Trophoblast cell (in vitro differentiated cells and primary cell): Measurements from ENCODE around the gene HCN4.

ENCODE experiments used
- DNase-seq, 2 donors: peaks; one replicate each; pipeline ENCODE4 v3.0.0-alpha.2; 2016
- H2AFZ ChIP-seq: 2 replicates; pipeline ENCODE4 v1.6.1; 2013; ENCODE audit warnings: low read length, moderate library complexity, mild to moderate bottlenecking; ENCODE audit not compliant: insufficient read depth, poor library complexity
- H2AK5ac ChIP-seq: 2 replicates; pipeline ENCODE4 v1.6.1; 2013; ENCODE audit warnings: mild to moderate bottlenecking, low read length
- H2BK120ac ChIP-seq: 2 replicates; pipeline ENCODE4 v1.6.1; 2013; ENCODE audit warnings: low read length, mild to moderate bottlenecking, moderate library complexity; ENCODE audit not compliant: insufficient read depth, poor library complexity
- H2BK12ac ChIP-seq: 2 replicates; pipeline ENCODE4 v1.6.1; 2013; ENCODE audit warnings: mild to moderate bottlenecking, low read length, moderate library complexity
- H2BK5ac ChIP-seq: 2 replicates; pipeline ENCODE4 v1.6.1; 2013; ENCODE audit warnings: low read length, low read depth, moderate library complexity, mild to moderate bottlenecking; ENCODE audit not compliant: poor library complexity
- H3K14ac ChIP-seq: 2 replicates; pipeline ENCODE4 v1.6.1; 2013; ENCODE audit warnings: mild to moderate bottlenecking, low read length
- H3K18ac ChIP-seq: 2 replicates; pipeline ENCODE4 v1.6.1; 2013; ENCODE audit warnings: mild to moderate bottlenecking, low read length
- H3K23ac ChIP-seq: 2 replicates; pipeline ENCODE4 v1.6.1; 2013; ENCODE audit warnings: low read length
- H3K27ac ChIP-seq: 2 replicates; pipeline ENCODE4 v1.5.1; 2013; ENCODE audit warnings: low read depth, mild to moderate bottlenecking, inconsistent platforms, low read length, moderate library complexity
- H3K27me3 ChIP-seq: 2 replicates; pipeline ENCODE4 v1.6.1; 2013; ENCODE audit warnings: inconsistent platforms, mild to moderate bottlenecking, low read length, moderate library complexity; ENCODE audit not compliant: insufficient read depth
- H3K36me3 ChIP-seq, 2 experiments: 1 replicate in 1 of 2; 2 replicates in 1 of 2; pipeline ENCODE4 v1.6.1; 2013; ENCODE audit warnings: low read length in 2 of 2, mild to moderate bottlenecking in 2 of 2, moderate library complexity in 1 of 2; ENCODE audit not compliant: insufficient read depth in 2 of 2, control insufficient read depth in 1 of 2
- H3K4ac ChIP-seq: 2 replicates; pipeline ENCODE4 v1.6.1; 2013; ENCODE audit warnings: low read depth, mild to moderate bottlenecking, low read length, moderate library complexity
- H3K4me1 ChIP-seq, 2 experiments: 1 replicate in 1 of 2; 2 replicates in 1 of 2; pipeline ENCODE4 v1.6.1; 2013; ENCODE audit warnings: low read length in 2 of 2, mild to moderate bottlenecking in 2 of 2, moderate library complexity in 1 of 2; ENCODE audit not compliant: insufficient read depth in 2 of 2, control insufficient read depth in 1 of 2
- H3K4me2 ChIP-seq: 2 replicates; pipeline ENCODE4 v1.6.1; 2013; ENCODE audit warnings: inconsistent platforms, mild to moderate bottlenecking, low read length, moderate library complexity
- H3K4me3 ChIP-seq: 2 replicates; pipeline ENCODE4 v1.5.1; 2013; ENCODE audit warnings: mild to moderate bottlenecking, low read depth, low read length, inconsistent platforms
- H3K79me1 ChIP-seq: one replicate; pipeline ENCODE4 v1.6.1; 2013; ENCODE audit warnings: low read length
- H3K79me2 ChIP-seq: 2 replicates; pipeline ENCODE4 v1.6.1; 2013; ENCODE audit warnings: low read length, mild to moderate bottlenecking; ENCODE audit not compliant: control insufficient read depth, insufficient read depth, poor library complexity
- H3K9ac ChIP-seq: 2 replicates; pipeline ENCODE4 v1.6.1; 2013; ENCODE audit warnings: mild to moderate bottlenecking, low read length
- H3K9me3 ChIP-seq: 2 replicates; pipeline ENCODE4 v1.6.1; 2013; ENCODE audit warnings: low read depth, mild to moderate bottlenecking, control low read depth, inconsistent platforms, low read length; ENCODE audit not compliant: insufficient read depth
- H4K12ac ChIP-seq: 2 replicates; pipeline ENCODE4 v1.6.1; 2013; ENCODE audit warnings: low read depth, mild to moderate bottlenecking, low read length, moderate library complexity
- H4K8ac ChIP-seq: 2 replicates; pipeline ENCODE4 v1.6.1; 2013; ENCODE audit warnings: low read depth, mild to moderate bottlenecking, low read length, moderate library complexity
- H4K91ac ChIP-seq: one replicate; pipeline ENCODE4 v1.6.1; 2013; ENCODE audit warnings: low read depth, mild to moderate bottlenecking, low read length, moderate library complexity
- WGBS: extraction: QIAGEN DNeasy Blood & Tissue Kit; methylation state at CpG from one replicate; pipeline ENCODE4 v1.1.7; 2013; ENCODE audit warnings: missing lambda C conversion rate; ENCODE audit not compliant: insufficient read length, insufficient coverage; ENCODE audit errors: extremely low coverage; 5-methylcytosine and 5-hydroxymethylcytosine counted together

The HCN4 gene

DNA sequence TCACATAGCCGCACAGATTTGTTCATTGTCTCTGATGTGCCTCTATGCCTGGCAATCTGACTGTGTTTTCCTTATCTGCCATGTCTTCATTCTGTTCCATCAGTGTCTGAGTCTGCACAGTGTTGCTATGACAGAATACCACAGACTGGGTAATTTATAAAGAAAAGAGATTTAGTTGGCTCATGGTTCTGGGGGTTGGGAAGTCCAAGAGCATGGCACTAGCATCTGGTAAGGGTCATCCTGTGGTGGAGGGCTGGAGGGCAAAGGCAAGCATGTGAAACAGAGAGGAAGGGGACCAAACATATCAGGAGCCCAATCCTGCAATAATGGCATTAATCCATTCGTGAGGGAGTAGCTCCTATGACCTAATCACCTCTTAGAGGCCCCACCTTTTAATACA is 11.9 kb upstream of the HCN4 start:
- H3K27ac ChIP-seq: no peak overlapping the region
- H2BK120ac ChIP-seq: no peak overlapping the region
- H3K18ac ChIP-seq: no peak overlapping the region
- no peak overlapping the region for H3K4me3 ChIP-seq
- H4K91ac ChIP-seq: no peak overlapping the region
- no peak overlapping the region for H3K9ac ChIP-seq
- no peak overlapping the region for H3K4me2 ChIP-seq
- H3K79me1 ChIP-seq: peaks cover 5% of the 10 kb centered on the region
- no peak overlapping the region for H3K14ac ChIP-seq
- no peak overlapping the region for H2AFZ ChIP-seq
- H3K79me2 ChIP-seq: no peaks in the 10 kb centered on the region
- no peaks in the 10 kb centered on the region for H3K36me3 ChIP-seq
- no peak overlapping the region for H2BK5ac ChIP-seq
- H3K4me1 ChIP-seq: peaks cover 1 to 4% of the 10 kb centered on the region in 2 experiments
- no peak overlapping the region for H2AK5ac ChIP-seq
- H4K8ac ChIP-seq: no peak overlapping the region
- H3K4ac ChIP-seq: no peak overlapping the region
- no peaks in the 10 kb centered on the region for H3K27me3 ChIP-seq
- WGBS: no CpG with 5 or more reads among the region's 2 CpGs
- H2BK12ac ChIP-seq: no peak overlapping the region
- no peak overlapping the region for H4K12ac ChIP-seq
- H3K9me3 ChIP-seq: peaks cover 4% of the 10 kb centered on the region
- H3K23ac ChIP-seq: no peak overlapping the region
- DNase-seq: no peak

DNA sequence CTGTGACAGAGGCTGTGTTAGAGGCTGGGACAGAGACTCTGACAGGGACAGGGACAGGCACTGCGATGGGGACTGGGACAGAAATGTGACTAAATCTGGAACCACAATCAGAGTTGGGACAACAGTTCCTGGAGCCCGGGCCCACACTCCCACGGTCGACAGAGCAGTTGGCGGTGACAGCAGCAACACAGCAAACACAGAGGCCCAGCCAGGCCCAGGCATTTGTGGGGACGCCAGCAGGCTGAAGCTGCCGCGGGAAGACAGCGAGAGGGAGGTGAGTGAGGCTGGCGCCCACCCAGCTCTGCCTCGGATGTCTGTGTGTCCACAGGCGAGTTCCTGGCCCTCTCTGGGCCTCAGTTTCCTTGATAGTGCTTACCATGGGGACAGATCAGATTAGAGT is 9.3 kb upstream of the HCN4 start:
- no peak overlapping the region for H4K91ac ChIP-seq
- no CpG with 5 or more reads among the region's 12 CpGs for WGBS
- H2AFZ ChIP-seq: no peak overlapping the region
- no peak overlapping the region for H4K8ac ChIP-seq
- no peak overlapping the region for H3K9ac ChIP-seq
- no peak overlapping the region for H3K14ac ChIP-seq
- H2BK12ac ChIP-seq: no peak overlapping the region
- H3K4me2 ChIP-seq: no peak overlapping the region
- H3K27ac ChIP-seq: no peak overlapping the region
- peaks cover 4% of the 10 kb centered on the region for H3K9me3 ChIP-seq
- no peak overlapping the region for H3K4ac ChIP-seq
- DNase-seq: no peak
- no peak overlapping the region for H2BK5ac ChIP-seq
- H3K27me3 ChIP-seq: no peaks in the 10 kb centered on the region
- no peaks in the 10 kb centered on the region for H3K79me2 ChIP-seq
- H3K4me3 ChIP-seq: no peak overlapping the region
- no peak overlapping the region for H3K23ac ChIP-seq
- no peak overlapping the region for H3K18ac ChIP-seq
- H2AK5ac ChIP-seq: no peak overlapping the region
- H2BK120ac ChIP-seq: no peak overlapping the region
- no peak overlapping the region for H4K12ac ChIP-seq
- H3K79me1 ChIP-seq: peaks cover 8% of the 10 kb centered on the region
- peaks cover 17 to 27% of the 10 kb centered on the region in 2 experiments for H3K4me1 ChIP-seq
- no peaks in the 10 kb centered on the region for H3K36me3 ChIP-seq

DNA sequence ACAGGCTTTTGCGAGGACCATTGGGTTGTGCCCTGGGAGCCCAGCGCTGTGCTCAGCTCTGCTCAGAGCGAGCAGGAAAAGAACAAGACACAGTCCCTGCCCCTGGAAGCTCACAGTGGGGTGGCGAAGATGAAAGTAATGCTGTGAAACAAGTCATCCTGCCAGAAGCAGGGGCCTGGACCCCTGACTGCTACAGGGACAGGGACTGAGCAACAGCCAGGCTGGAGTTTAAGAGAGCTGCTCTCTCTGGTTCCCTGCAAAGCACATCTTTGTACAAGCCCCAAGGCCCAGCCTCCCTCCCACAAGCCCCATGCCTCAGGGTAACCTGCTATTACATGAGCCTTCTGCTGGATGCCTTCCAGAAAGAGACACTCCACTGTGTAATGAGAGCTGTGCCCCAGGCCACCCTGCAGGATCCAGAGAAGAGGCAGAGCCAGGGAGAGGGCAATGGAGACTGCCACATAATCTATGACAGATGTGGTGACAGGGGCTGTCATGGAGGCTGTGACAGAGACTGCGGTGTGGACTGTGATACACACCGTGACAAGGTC is 7.1 kb upstream of the HCN4 start:
- Histone ChIP-seq H2AK5ac (no peak overlapping the region), H3K36me3 (no peaks in the 10 kb centered on the region), H3K4ac (no peak overlapping the region), H3K79me2 (no peaks in the 10 kb centered on the region), H3K4me2 (no peak overlapping the region), H3K9ac (no peak overlapping the region), H3K18ac (peak overlapping the region; percentile 15), H3K14ac (peak overlapping the region; percentile 22), H2BK5ac (no peak overlapping the region), H4K12ac (no peak overlapping the region), H3K27me3 (no peaks in the 10 kb centered on the region), H4K8ac (peak overlapping the region; percentile 7), H2BK12ac (peak overlapping the region; percentile 19), H3K9me3 (peaks cover 2% of the 10 kb centered on the region), H3K27ac (no peak overlapping the region), H3K23ac (no peak overlapping the region), H3K4me1 (peaks cover 21 to 29% of the 10 kb centered on the region in 2 experiments), H3K4me3 (no peak overlapping the region), H3K79me1 (peaks cover 8% of the 10 kb centered on the region), H4K91ac (peak overlapping the region; percentile 17), H2BK120ac (peak overlapping the region; percentile 12), H2AFZ (no peak overlapping the region)
- no CpG with 5 or more reads among the region's 6 CpGs for WGBS
- no peak for DNase-seq

DNA sequence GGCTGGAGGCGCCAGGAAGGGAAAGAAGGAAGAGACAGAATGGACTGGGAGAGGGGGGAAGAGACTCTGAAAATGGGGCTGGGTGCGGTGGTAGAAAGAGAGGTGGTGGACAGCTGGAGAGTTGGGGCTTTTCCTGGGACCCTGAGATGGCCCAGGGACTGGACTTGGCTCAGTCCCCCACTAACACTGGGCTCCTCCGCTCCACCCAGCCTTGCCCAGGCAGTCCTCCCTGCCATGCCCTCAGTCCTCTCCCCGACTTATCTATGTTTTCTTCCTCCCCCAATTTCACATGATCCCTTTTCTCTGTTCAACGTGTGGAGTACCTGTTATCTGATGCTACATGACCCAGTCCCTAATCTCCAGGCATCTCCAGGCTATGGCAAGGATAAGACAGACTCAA is 6.3 kb upstream of the HCN4 start:
- H2BK120ac ChIP-seq: no peak overlapping the region
- peaks cover 1% of the 10 kb centered on the region for H3K27me3 ChIP-seq
- no peaks in the 10 kb centered on the region for H3K36me3 ChIP-seq
- H4K12ac ChIP-seq: no peak overlapping the region
- H3K14ac ChIP-seq: peak overlapping the region; percentile 4
- no peak overlapping the region for H3K4me3 ChIP-seq
- H2BK12ac ChIP-seq: no peak overlapping the region
- no peaks in the 10 kb centered on the region for H3K9me3 ChIP-seq
- no peak overlapping the region for H3K4ac ChIP-seq
- no peak overlapping the region for H3K4me2 ChIP-seq
- H3K79me2 ChIP-seq: no peaks in the 10 kb centered on the region
- DNase-seq: no peak
- H3K27ac ChIP-seq: no peak overlapping the region
- no peak overlapping the region for H3K23ac ChIP-seq
- peaks cover 25 to 34% of the 10 kb centered on the region in 2 experiments for H3K4me1 ChIP-seq
- WGBS: no CpG with 5 or more reads among the region's 5 CpGs
- H2AFZ ChIP-seq: no peak overlapping the region
- H3K79me1 ChIP-seq: peaks cover 8% of the 10 kb centered on the region
- H4K91ac ChIP-seq: peak overlapping the region; percentile 17
- no peak overlapping the region for H4K8ac ChIP-seq
- H2BK5ac ChIP-seq: no peak overlapping the region
- no peak overlapping the region for H3K18ac ChIP-seq
- no peak overlapping the region for H3K9ac ChIP-seq
- no peak overlapping the region for H2AK5ac ChIP-seq
